Activated CD4-positive, alpha-beta memory T cell treated with anti-CD3 and anti-CD28 coated beads, Interleukin-2, amount 10 ng/mL, durations not matched to agents 7 days and 5 days (primary cell): ENCODE results near the gene PALLD. TPM values are rescaled to one million over a fixed set of nuclear protein-coding genes. Genes with fewer than 3 reads are reported as not detected.
"Not testable (repeated sequence)": the region's sequence is repeated elsewhere in the genome, so short reads cannot be mapped to it uniquely, and the experiment has no call there.

Source experiments
- CTCF ChIA-PET: fragments of 350-600 bp; sonication (Branson Sonifier 250); formaldehyde crosslinking; loops from one replicate; lab custom pipeline; 2021; ENCODE audit warnings: antibody characterized with exemption, inconsistent platforms; lab: Charles Lee
- POLR2A ChIA-PET: fragments of 350-600 bp; sonication (Branson Sonifier 250); formaldehyde crosslinking; loops from one replicate; lab custom pipeline; 2021; ENCODE audit warnings: antibody characterized with exemption; lab: Charles Lee
- DNase-seq: peaks from one replicate; pipeline ENCODE4 v3.0.0-alpha.2; 2020
- H3K27ac Mint-ChIP-seq: one replicate; pipeline ENCODE4 v1.8.0; 2021; ENCODE audit warnings: mild to moderate bottlenecking, mixed read lengths
- H3K27me3 Mint-ChIP-seq: one replicate; pipeline ENCODE4 v1.8.0; 2021; ENCODE audit warnings: mixed read lengths
- H3K36me3 Mint-ChIP-seq: one replicate; pipeline ENCODE4 v1.8.0; 2021; ENCODE audit warnings: low read depth, mixed read lengths
- H3K4me1 Mint-ChIP-seq: one replicate; pipeline ENCODE4 v1.8.0; 2021; ENCODE audit warnings: mixed read lengths
- H3K4me3 Mint-ChIP-seq: one replicate; pipeline ENCODE4 v1.8.0; 2021; ENCODE audit warnings: mild to moderate bottlenecking, mixed read lengths
- H3K9me3 Mint-ChIP-seq: one replicate; pipeline ENCODE4 v1.8.0; 2021; ENCODE audit warnings: mixed read lengths
- total RNA-seq, 2 experiments: library from RNA; stranded (reverse); gene quantifications; one replicate each; pipeline ENCODE4 v1.2.3, GENCODE V29; 2021

The PALLD gene
- total RNA-seq, 2 experiments from 2014 or later: 5.4 to 5.8 TPM

GRCh38 chr4:168695288-168695687, 198.4 kb downstream of the PALLD start:
- H3K9me3 Mint-ChIP-seq: no peaks in the 10 kb centered on the region
- ChIA-PET CTCF (no interaction called here), POLR2A (no interaction called here)
- H3K4me1 Mint-ChIP-seq: no peaks in the 10 kb centered on the region
- H3K27ac Mint-ChIP-seq: no peak overlapping the region
- H3K4me3 Mint-ChIP-seq: no peak overlapping the region
- peaks cover 19% of the 10 kb centered on the region for H3K27me3 Mint-ChIP-seq
- H3K36me3 Mint-ChIP-seq: no peaks in the 10 kb centered on the region
- DNase-seq: no peak

DNA sequence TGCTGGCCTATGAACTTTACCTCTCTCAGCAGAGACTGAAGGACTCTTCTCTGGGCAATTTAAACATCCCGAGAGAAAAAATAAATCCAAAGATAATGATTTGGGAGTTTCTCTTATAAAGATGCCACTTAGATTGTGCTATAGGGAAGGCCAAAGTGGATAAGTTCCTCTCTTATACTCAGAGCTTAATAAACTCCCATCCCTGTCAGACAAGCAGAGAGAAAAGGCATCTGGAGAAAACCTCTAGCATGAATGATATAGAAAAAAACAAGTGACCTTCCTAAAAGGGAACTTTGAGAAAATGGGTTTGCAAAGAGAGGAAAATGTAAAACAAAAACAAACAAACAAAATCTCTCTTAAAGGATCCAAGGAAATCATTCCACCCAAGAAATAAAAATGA, 199.4 kb downstream of the PALLD start:
- H3K9me3 Mint-ChIP-seq: no peaks in the 10 kb centered on the region
- no peak for DNase-seq
- H3K4me1 Mint-ChIP-seq: no peaks in the 10 kb centered on the region
- no peak overlapping the region for H3K27ac Mint-ChIP-seq
- peaks cover 18% of the 10 kb centered on the region for H3K27me3 Mint-ChIP-seq
- POLR2A ChIA-PET: no interaction called here
- H3K36me3 Mint-ChIP-seq: no peaks in the 10 kb centered on the region
- CTCF ChIA-PET: no interaction called here
- no peak overlapping the region for H3K4me3 Mint-ChIP-seq

DNA sequence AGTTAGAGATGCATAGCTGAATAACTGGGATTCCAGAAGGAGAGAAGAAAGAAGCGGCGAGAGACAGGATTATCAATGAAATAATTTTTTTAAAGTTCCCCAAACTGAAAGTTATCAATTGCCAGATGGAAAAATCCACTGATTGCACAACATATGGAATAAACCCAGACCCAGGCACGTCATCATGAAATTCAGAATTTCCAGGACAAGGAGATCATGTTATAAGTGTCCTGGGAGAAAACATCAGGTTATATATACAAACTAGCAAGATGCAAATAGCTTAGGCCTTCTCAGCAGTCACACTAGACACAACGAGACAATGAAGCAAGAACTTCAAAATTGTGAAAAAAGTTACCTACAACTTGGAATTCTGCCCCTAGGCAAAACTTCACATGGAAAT, 200.0 kb downstream of the PALLD start:
- CTCF ChIA-PET: no interaction called here
- DNase-seq: no peak
- Mint-ChIP-seq H3K27ac (no peak overlapping the region), H3K4me3 (no peak overlapping the region), H3K4me1 (no peaks in the 10 kb centered on the region), H3K27me3 (peaks cover 18% of the 10 kb centered on the region), H3K9me3 (no peaks in the 10 kb centered on the region), H3K36me3 (no peaks in the 10 kb centered on the region)
- POLR2A ChIA-PET: no interaction called here

DNA sequence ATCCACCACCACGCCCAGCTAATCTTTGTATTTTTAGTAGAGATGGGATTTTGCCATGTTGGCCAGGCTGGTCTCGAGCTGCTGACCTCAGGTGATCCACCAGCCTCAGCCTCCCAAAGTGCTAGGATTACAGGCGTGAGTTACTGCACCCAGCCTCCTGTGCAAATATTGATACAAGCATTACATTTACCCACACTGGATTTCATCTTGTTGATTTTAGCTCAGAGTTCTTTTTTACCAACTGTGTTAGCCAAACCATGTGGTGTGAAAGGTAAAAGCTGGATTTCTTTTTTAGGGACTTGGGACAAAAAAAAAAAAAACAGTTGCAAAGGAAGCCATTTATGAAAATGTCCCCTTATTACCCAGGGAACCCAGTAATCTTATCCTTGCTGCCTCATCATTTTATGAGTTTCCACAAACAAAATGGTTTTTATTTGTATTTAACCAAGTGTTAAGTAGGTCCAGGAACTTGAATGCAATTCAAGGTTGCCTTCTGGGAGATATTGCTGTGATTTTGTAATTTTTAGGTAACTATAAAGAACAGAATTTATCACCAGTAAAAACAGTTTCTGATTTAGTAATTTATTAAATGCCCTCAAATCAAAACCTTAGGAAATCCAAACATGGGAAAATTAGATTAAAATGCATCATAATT, 202.5 kb downstream of the PALLD start:
- H3K4me1 Mint-ChIP-seq: no peaks in the 10 kb centered on the region
- ChIA-PET POLR2A (no interaction called here), CTCF (no interaction called here)
- no peak for DNase-seq
- no peak overlapping the region for H3K27ac Mint-ChIP-seq
- H3K9me3 Mint-ChIP-seq: no peaks in the 10 kb centered on the region
- peaks cover 11% of the 10 kb centered on the region for H3K27me3 Mint-ChIP-seq
- H3K4me3 Mint-ChIP-seq: no peak overlapping the region
- no peaks in the 10 kb centered on the region for H3K36me3 Mint-ChIP-seq

DNA sequence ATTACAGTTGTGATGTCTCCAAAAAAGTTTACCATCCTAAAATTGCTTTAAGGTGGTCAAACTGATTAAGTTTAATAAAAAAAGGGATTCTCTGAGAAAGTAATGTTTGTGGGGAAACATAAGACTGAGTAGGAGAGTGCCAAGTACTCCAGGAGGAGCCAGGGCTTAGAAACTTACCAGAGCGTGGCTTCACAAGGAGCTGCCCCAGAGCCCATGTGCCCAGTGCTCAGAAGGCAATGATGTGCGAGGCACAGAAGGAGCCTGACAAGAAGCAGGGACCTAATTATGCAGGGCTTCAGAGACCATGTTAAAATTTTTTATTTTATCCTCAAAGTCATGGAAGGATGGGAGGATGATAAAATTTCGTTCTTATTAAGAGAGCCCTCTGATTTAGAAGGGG, 204.2 kb downstream of the PALLD start:
- Mint-ChIP-seq H3K4me3 (no peak overlapping the region), H3K36me3 (no peaks in the 10 kb centered on the region), H3K27me3 (peaks cover 9% of the 10 kb centered on the region), H3K27ac (no peak overlapping the region), H3K9me3 (no peaks in the 10 kb centered on the region), H3K4me1 (no peaks in the 10 kb centered on the region)
- POLR2A ChIA-PET: no interaction called here
- CTCF ChIA-PET: no interaction called here
- no peak for DNase-seq

- H3K36me3 Mint-ChIP-seq, DNase-seq, H3K4me1 Mint-ChIP-seq, H3K27ac Mint-ChIP-seq, H3K4me3 Mint-ChIP-seq, H3K27me3 Mint-ChIP-seq, CTCF ChIA-PET, POLR2A ChIA-PET, H3K9me3 Mint-ChIP-seq: not testable (repeated sequence)
Observed at GRCh38 chr4:168702581-168703087, 205.8 kb downstream of the PALLD start.

DNA sequence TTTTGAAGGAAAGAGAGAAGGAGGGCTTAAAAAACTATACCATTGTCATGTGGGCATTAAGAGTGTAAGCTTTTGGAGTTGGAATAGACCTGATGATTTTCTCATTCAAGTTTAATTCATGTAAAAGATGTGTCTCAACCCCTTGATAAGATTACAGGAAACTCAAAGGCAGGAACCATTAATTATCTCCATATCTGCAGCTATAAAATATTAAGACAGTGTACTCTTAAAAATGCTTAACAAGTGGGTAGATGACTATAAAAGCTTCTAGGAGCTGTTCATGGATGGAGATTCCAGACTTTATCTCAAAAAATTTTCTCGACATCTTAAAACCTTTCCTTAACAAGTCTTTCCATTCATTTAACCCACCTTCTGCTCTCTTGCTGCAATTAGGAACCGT, 208.3 kb downstream of the PALLD start:
- H3K4me3 Mint-ChIP-seq: no peak overlapping the region
- ChIA-PET POLR2A (no interaction called here), CTCF (no interaction called here)
- no peak for DNase-seq
- H3K36me3 Mint-ChIP-seq: no peaks in the 10 kb centered on the region
- no peaks in the 10 kb centered on the region for H3K4me1 Mint-ChIP-seq
- H3K27ac Mint-ChIP-seq: no peak overlapping the region
- peaks cover 5% of the 10 kb centered on the region for H3K27me3 Mint-ChIP-seq
- H3K9me3 Mint-ChIP-seq: no peaks in the 10 kb centered on the region

- H3K9me3 Mint-ChIP-seq: no peaks in the 10 kb centered on the region
- H3K4me1 Mint-ChIP-seq: peaks cover 2% of the 10 kb centered on the region
- no peak overlapping the region for H3K27ac Mint-ChIP-seq
- POLR2A ChIA-PET: no interaction called here
- no peaks in the 10 kb centered on the region for H3K36me3 Mint-ChIP-seq
- CTCF ChIA-PET: interaction anchor here (2.7 kb wide), 1 partner anchor 215 kb away, joined by 8 read pairs; no protein-coding TSS in a partner anchor
- H3K27me3 Mint-ChIP-seq: peaks cover 5% of the 10 kb centered on the region
- no peak overlapping the region for H3K4me3 Mint-ChIP-seq
- DNase-seq: no peak
Observed at GRCh38 chr4:168707205-168707604, 210.4 kb downstream of the PALLD start.

- H3K36me3 Mint-ChIP-seq: no peaks in the 10 kb centered on the region
- peaks cover 2% of the 10 kb centered on the region for H3K4me1 Mint-ChIP-seq
- peaks cover 5% of the 10 kb centered on the region for H3K27me3 Mint-ChIP-seq
- POLR2A ChIA-PET: no interaction called here
- H3K4me3 Mint-ChIP-seq: no peak overlapping the region
- H3K27ac Mint-ChIP-seq: no peak overlapping the region
- H3K9me3 Mint-ChIP-seq: no peaks in the 10 kb centered on the region
- DNase-seq: no peak
- CTCF ChIA-PET: interaction anchor here (1.3 to 2.7 kb wide), 2 partner anchors 214 to 216 kb away, joined by 4 to 8 read pairs; no protein-coding TSS in a partner anchor
Observed at GRCh38 chr4:168708108-168708507, 211.3 kb downstream of the PALLD start.

GRCh38 chr4:168710353-168710946, 213.6 kb downstream of the PALLD start:
- Mint-ChIP-seq H3K4me3 (no peak overlapping the region), H3K4me1 (peaks cover 2% of the 10 kb centered on the region), H3K27ac (no peak overlapping the region), H3K36me3 (no peaks in the 10 kb centered on the region), H3K9me3 (no peaks in the 10 kb centered on the region), H3K27me3 (peaks cover 5% of the 10 kb centered on the region)
- ChIA-PET CTCF (interaction anchor here (0.7 to 1.9 kb wide), 3 partner anchors 206 to 213 kb away, joined by 4 to 12 read pairs (median 4); no protein-coding TSS in a partner anchor), POLR2A (no interaction called here)
- no peak for DNase-seq

DNA sequence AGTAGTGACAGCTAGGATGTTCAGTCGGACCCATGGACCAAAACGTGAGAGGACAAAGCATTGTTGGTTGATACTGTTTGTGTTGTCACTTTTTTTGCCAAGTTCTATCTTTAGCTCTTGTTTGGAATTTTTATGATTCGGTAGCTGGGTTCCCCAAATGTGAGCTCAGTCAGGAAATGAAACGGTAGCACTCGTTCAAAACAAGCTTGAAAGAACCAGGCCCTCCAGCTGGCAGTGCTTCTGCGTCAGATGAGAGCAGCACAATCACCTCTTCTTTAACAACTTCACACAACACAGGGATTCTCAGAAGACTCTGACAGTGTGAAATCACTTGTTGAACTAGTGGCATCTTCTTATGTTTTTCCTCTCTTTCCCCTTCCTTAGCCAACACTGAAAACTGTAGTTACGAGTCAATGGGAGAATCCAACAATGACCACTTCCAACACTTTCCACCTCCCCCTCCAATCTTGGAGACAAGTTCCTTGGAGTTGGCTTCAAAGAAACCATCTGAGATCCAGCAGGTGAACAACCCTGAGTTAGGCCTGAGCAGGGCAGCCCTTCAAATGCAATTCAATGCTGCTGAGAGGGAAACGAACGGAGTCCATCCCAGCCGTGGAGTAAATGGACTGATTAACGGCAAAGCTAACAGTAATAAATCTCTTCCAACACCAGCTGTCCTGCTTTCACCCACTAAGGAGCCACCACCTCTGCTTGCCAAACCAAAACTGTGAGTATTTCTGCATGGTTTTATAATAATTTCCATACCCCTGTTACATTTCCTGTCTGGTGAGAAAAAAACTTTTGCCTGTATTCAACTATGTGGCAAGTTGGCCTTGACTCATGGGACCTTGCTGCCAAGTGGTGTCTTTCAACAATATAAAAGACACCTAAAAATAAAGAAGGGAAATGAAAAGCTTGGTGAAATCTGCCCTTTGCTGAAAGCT, 214.6 kb downstream of the PALLD start:
- H3K9me3 Mint-ChIP-seq: no peaks in the 10 kb centered on the region
- POLR2A ChIA-PET: no interaction called here
- DNase-seq: no peak

GRCh38 chr4:168712316-168712890, 215.6 kb downstream of the PALLD start:
- CTCF ChIA-PET: interaction anchor here (1.4 to 1.8 kb wide), 3 partner anchors 120 to 208 kb away, joined by 4 to 6 read pairs (median 5); no protein-coding TSS in a partner anchor
- Mint-ChIP-seq H3K27ac (no peak overlapping the region), H3K9me3 (no peaks in the 10 kb centered on the region), H3K4me1 (peaks cover 2% of the 10 kb centered on the region), H3K4me3 (no peak overlapping the region), H3K36me3 (no peaks in the 10 kb centered on the region), H3K27me3 (peaks cover 4% of the 10 kb centered on the region)
- no peak for DNase-seq
- POLR2A ChIA-PET: no interaction called here

More for the DNA sequence above, 214.6 kb downstream of the PALLD start:
- Mint-ChIP-seq H3K27me3 (peaks cover 5% of the 10 kb centered on the region), H3K27ac (no peak overlapping the region), H3K36me3 (no peaks in the 10 kb centered on the region), H3K4me3 (no peak overlapping the region), H3K4me1 (peaks cover 2% of the 10 kb centered on the region)
- CTCF ChIA-PET: interaction anchor here (1.4 to 1.9 kb wide), 4 partner anchors 121 to 212 kb away, joined by 4 to 12 read pairs (median 6); no protein-coding TSS in a partner anchor
